Activated CD4-positive, alpha-beta T cell treated with anti-CD3 and anti-CD28 coated beads, Interleukin-2, amount 50 U/mL, for 24 hours (primary cell): Measurements from ENCODE around the gene EEF1A2.
"Not testable (repeated sequence)": the region's sequence is repeated elsewhere in the genome, so short reads cannot be mapped to it uniquely, and the experiment has no call there.

Source experiments
- DNase-seq, 2 donors: peaks; one replicate each; pipeline ENCODE4 v3.0.0-alpha.2; 2020; ENCODE audit warnings: low read depth in 1 of 2, low spot score in 1 of 2

The EEF1A2 gene

GRCh38 chr20:63488315-63489251, 10.3 kb downstream of the EEF1A2 start:
- DNase-seq, result no peak

- no peak for DNase-seq
Measured at GRCh38 chr20:63487781-63488241, 11.1 kb downstream of the EEF1A2 start.

- no peak for DNase-seq
Measured at GRCh38 chr20:63487116-63487764, 11.6 kb downstream of the EEF1A2 start.

GRCh38 chr20:63486300-63486855, 12.5 kb downstream of the EEF1A2 start:
- no peak for DNase-seq

- no peak for DNase-seq
Measured at GRCh38 chr20:63484651-63485403, 14.1 kb downstream of the EEF1A2 start.

DNA sequence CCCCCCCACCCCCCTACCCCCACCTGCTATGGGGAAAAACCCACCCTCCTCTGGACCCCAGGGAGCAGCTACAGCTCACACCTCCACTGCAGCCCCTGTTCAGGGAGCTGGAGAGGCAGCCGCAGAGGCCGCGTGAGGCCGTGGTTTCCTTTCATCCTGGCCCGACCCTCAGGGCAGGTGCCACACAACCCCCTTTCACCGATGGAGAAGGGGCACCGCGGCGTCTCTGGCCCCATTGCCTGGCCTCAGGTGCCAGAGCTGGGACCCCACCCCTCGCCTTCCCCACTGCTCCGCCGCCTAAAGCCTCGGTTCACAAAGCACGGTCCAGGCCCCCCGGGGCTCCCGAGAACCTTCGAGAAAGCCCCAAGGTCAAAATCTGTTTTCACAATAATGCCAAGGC, 14.6 kb downstream of the EEF1A2 start:
- DNase-seq, result no peak

DNA sequence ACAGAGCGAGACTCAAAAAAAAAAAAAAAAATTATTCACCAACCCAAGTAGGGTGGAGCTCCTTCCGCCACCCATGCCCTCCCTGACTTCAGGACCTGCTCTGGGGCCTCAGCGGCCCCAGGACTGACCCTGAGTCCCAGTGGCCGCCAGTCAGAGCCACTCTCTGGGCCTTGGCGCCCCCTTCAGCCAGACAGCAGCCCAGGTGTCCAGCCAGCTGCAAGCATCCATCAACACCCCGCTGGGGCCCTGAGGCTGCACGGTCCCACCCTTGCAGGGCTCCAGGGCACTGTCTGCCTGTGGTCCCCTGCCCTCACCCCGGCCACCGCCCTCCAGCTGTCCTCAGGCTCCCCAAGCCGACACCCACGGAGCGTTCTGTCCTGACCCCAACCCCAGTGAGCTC, 15.0 kb downstream of the EEF1A2 start:
- no peak for DNase-seq

- DNase-seq, result no peak
Measured at GRCh38 chr20:63482021-63482587, 16.8 kb downstream of the EEF1A2 start.

- no peak for DNase-seq
Measured at GRCh38 chr20:63481503-63481902, 17.4 kb downstream of the EEF1A2 start.

- DNase-seq, result not testable (repeated sequence)
Measured at GRCh38 chr20:63479695-63480419, 19.0 kb downstream of the EEF1A2 start.

DNA sequence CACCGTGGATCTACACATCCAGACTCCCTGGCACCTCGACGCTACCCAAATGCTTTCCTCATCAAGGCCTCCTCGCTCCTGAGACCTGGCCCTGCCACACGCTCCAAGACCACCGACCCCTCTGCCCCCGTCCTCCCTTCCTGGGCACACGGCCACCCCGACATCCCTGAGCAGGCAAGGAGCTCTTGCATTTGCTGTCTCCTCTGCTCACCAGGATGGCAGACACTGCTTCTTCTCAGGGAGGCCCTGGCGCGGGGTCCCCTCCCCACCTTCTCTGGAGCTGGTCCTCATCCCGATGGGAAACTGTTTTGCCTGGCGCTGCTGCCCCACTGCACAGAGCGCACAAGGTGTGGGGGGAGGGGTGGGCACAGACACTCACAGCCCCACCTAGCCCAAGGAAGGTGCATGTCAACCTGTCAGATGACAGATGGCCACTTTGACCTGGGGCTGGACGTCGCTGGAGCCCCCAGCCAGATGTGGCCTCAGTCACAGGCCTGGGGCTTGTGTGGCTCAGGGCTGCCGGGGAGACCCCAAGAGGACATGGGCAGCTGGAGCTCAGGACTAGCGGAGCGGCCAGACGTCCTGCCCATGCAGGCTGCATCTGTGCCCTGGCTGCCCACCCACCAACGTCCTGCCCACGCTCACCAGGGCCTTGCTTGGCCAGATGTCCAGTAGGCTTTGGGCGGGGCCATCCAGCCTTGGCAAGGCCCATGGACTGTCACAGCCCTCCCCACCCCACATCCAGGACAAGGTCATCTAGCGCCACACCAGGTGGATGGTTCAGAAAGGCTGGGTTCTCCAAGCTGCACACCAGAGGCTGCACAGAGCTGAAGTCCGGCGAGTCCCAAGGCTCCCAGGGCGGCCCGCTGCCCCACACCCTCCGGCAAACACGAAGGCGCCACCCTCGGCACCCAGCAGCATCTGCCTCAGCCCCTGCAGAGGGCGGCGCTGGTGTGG, 20.3 kb downstream of the EEF1A2 start:
- no peak for DNase-seq

DNA sequence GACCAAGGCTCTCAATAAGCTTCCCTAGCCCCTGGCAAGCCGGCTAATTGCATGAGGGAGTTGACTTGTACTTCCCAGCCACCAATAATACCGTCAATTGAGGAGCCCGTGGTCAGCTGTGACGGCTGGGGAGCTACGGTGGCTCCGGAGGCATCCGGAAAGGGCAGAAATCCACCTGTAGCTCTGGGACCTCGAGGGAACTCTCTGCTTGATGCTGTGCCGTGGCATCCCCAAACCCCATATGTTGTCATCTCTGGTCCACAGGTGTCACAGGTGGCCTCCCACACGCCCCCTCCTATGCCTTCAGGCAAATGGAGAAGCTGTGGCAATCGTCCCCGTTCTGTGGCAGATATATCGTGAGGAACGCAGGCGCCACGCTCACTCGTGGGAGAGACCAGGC, 20.9 kb downstream of the EEF1A2 start:
- DNase-seq, result no peak

- no peak for DNase-seq
Measured at GRCh38 chr20:63477061-63477616, 21.7 kb downstream of the EEF1A2 start.

GRCh38 chr20:63475209-63475608, 23.7 kb downstream of the EEF1A2 start:
- DNase-seq, result no peak

- DNase-seq, result no peak
Measured at GRCh38 chr20:63473555-63474449, 25.1 kb downstream of the EEF1A2 start.

GRCh38 chr20:63472862-63473390, 26.0 kb downstream of the EEF1A2 start:
- no peak for DNase-seq

GRCh38 chr20:63471981-63472831, 26.7 kb downstream of the EEF1A2 start, which contains the start of gene KCNQ2:
Gene KCNQ2 (minus strand): TSS chr20:63472655. CDS start chr20:63472463, 192 bp downstream.
- no peak for DNase-seq
